ENCODE data around the gene SNX9.

The SNX9 gene

DNA sequence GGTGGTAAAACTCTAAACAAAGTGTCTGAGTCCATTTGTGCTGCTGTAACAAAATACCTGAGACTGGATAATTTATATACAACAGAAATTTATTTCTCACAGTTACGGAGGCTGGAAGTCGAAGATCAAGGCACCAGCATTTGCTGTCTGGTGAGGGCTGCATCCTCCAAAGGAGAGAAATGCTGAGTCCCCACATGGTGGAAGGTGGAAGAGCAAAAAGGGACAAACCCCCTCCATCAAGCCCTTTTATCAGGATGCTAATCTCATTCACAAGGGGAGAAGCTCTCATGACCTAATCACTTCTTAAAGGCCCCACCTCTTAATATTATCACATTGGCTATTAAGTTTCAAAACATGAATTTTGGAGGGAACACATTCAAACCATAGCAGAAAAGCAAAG lies 102.7 kb downstream of the SNX9 start:
- no peak overlapping the region for H3K4me3 ChIP-seq (ENCODE audit: low read length)
- TF ChIP-seq, protein P1, sequence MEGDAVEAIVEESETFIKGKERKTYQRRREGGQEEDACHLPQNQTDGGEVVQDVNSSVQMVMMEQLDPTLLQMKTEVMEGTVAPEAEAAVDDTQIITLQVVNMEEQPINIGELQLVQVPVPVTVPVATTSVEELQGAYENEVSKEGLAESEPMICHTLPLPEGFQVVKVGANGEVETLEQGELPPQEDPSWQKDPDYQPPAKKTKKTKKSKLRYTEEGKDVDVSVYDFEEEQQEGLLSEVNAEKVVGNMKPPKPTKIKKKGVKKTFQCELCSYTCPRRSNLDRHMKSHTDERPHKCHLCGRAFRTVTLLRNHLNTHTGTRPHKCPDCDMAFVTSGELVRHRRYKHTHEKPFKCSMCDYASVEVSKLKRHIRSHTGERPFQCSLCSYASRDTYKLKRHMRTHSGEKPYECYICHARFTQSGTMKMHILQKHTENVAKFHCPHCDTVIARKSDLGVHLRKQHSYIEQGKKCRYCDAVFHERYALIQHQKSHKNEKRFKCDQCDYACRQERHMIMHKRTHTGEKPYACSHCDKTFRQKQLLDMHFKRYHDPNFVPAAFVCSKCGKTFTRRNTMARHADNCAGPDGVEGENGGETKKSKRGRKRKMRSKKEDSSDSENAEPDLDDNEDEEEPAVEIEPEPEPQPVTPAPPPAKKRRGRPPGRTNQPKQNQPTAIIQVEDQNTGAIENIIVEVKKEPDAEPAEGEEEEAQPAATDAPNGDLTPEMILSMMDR (IDR thresholded peaks at IDR 0.05; ENCODE audit: insufficient read depth, low read depth, low read length, missing control alignments): no peak
- DNase-seq (ENCODE audit: low read depth): no peak

DNA sequence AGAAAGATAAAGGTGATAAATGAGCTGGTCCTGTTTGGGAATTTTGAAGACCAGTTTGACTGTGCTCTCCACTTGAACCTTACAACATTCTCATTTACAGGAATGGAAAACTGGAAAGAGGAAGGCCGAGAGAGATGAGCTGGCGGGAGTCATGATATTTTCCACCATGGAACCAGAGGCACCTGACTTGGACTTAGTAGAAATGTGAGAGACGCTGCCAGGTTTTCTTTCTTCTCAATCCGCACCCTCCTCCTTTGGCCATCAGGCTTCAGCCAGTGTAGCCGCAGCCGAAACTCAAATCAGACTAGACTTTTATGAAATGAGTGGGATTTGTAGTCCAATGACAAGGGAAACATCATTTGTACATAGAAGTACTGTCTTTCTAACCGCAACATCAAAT lies 104.0 kb downstream of the SNX9 start:
- H3K4me3 ChIP-seq (ENCODE audit: low read length): no peak overlapping the region
- DNase-seq (ENCODE audit: low read depth): no peak
- TF ChIP-seq, protein P1 (IDR thresholded peaks at IDR 0.05; ENCODE audit: insufficient read depth, low read depth, low read length, missing control alignments): no peak

DNA sequence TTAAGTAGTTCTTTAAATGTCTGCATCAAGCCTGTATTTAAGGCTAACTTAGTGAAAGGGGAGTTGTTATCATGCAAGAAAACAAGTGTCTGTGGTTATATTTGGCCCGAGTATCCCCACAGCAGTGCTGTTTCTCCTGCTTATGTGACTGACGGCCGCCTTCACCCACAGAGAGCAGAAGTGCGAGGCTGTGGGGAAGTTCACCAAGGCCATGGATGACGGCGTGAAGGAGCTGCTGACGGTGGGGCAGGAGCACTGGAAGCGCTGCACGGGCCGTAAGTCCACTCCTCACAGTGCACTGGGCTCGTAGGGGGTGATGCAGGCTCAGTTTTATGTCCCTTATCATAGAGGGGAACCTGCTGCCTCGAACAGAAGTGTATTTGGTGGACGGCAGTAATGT lies 105.4 kb downstream of the SNX9 start:
- DNase-seq (ENCODE audit: low read depth): no peak
- H3K4me3 ChIP-seq (ENCODE audit: low read length): no peak overlapping the region
- TF ChIP-seq, protein P1 (IDR thresholded peaks at IDR 0.05; ENCODE audit: insufficient read depth, low read depth, low read length, missing control alignments): no peak

DNA sequence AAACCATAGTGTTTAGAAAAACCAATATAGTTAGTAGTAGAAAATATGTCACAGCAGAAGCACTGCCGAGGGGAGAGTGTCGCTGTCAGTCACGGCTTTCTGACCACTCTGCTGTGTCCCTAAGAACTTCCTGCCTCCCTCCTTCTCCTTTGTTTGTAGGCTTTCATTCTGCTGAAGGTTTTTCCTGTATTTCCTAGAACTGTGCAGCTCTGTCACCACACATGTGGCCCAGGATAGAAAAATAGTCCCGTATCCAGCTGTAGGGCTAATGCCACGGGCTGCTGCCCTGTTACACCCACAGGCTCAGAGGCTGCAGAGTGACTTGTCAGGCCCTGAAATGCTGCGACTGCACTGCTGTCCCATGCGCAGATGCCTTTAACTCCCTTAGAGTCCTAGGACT lies 106.0 kb downstream of the SNX9 start:
- no peak for DNase-seq (ENCODE audit: low read depth)

DNA sequence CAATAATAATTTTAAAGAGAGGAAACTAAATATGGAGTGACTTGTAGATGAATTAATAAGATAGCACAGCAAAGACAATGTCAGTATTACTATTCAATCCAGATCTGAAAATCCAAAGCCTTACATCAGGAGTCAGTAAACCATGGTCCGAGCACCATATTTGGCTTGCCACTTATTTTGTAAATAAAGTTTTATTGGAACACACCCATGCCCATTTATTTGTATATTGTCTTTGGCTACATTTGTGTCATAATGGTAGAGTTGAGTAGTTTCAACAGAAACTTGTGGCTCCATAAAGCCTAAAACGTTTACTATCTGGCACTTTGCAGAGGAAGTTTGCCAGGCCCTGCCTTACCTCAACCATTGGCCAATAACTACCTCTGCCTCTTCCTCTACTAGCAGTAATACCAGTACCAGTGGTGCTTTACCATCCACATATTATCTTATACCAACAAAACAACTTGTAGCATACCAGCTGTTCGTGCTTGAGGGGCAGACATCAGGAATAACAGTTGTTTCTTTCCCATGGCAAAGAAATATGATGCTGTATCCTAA lies 106.8 kb downstream of the SNX9 start:
- H3K4me3 ChIP-seq (ENCODE audit: low read length): no peak overlapping the region
- no peak for DNase-seq (ENCODE audit: low read depth)
- TF ChIP-seq, protein P1 (IDR thresholded peaks at IDR 0.05; ENCODE audit: insufficient read depth, low read depth, low read length, missing control alignments): no peak

More for the DNA sequence above, 106.0 kb downstream of the SNX9 start:
- H3K4me3 ChIP-seq (ENCODE audit: low read length): no peak overlapping the region
- TF ChIP-seq, protein P1 (IDR thresholded peaks at IDR 0.05; ENCODE audit: insufficient read depth, low read depth, low read length, missing control alignments): no peak

DNA sequence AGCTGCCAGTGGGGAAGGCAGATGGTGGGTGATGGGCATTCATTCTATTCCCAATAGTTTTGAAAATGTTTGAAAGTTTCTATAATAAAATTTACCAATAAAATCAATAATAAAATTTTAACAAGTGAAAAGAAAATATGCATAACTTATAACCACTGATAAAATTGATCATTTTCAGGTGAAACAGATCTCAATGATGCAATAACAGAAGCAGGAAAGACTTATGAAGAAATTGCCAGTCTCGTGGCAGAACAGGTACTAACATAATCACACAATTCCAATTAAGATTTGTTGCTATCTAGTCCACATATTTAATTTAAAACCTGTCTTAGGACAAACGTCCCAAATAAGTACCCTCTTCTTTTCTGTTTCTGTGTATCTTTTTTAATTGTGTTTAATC lies 112.7 kb downstream of the SNX9 start:
- TF ChIP-seq, protein P1 (IDR thresholded peaks at IDR 0.05; ENCODE audit: insufficient read depth, low read depth, low read length, missing control alignments): no peak
- no peak overlapping the region for H3K4me3 ChIP-seq (ENCODE audit: low read length)

DNA sequence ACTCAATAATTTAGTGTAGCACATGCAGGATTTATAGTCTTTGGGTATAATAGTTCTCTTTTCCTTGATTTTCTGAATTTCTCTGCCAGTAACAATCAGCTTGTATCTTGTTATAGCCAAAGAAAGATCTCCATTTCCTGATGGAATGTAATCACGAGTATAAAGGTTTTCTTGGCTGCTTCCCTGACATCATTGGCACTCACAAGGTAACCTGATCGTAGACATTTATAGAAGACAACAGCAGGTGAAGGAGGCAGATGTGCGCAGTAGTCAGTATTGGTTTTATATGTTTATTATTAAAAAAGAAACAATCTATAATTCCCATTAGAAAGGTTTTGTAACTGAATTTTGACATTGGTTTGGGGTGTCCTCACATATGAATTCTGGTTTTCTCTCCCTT lies 114.3 kb downstream of the SNX9 start:
- TF ChIP-seq, protein P1 (IDR thresholded peaks at IDR 0.05; ENCODE audit: insufficient read depth, low read depth, low read length, missing control alignments): no peak
- DNase-seq (ENCODE audit: low read depth): no peak
- no peak overlapping the region for H3K4me3 ChIP-seq (ENCODE audit: low read length)

More for the DNA sequence above, 112.7 kb downstream of the SNX9 start:
- DNase-seq (ENCODE audit: low read depth): no peak
